NCI-H2227 treated with DMSO at 0.1 percent for 48 hours (cell line): ENCODE data around the gene ACER3.
"Not testable (repeated sequence)": the region's sequence is repeated elsewhere in the genome, so short reads cannot be mapped to it uniquely, and the experiment has no call there.

Source experiments
- DNase-seq: peaks from one replicate; lab custom pipeline; 2025; lab: John Stamatoyannopoulos, UW

Gene ACER3

GRCh38 chr11:76836613-76837291 is 24.0 kb upstream of the ACER3 start:
- no peak for DNase-seq

GRCh38 chr11:76837696-76838677 is 22.7 kb upstream of the ACER3 start:
- DNase-seq, result no peak

GRCh38 chr11:76838678-76839068 is 22.0 kb upstream of the ACER3 start:
- no peak for DNase-seq

- DNase-seq, result no peak
Measured at GRCh38 chr11:76839311-76839710, 21.4 kb upstream of the ACER3 start.

GRCh38 chr11:76841923-76842452 is 18.7 kb upstream of the ACER3 start:
- DNase-seq, result no peak

- no peak for DNase-seq
Measured at GRCh38 chr11:76843907-76844306, 16.8 kb upstream of the ACER3 start.

- no peak for DNase-seq
Measured at GRCh38 chr11:76844511-76844910, 16.2 kb upstream of the ACER3 start.

GRCh38 chr11:76845069-76845468 is 15.6 kb upstream of the ACER3 start:
- DNase-seq, result no peak

GRCh38 chr11:76846441-76846840 is 14.3 kb upstream of the ACER3 start:
- DNase-seq, result no peak

GRCh38 chr11:76849376-76849775 is 11.3 kb upstream of the ACER3 start:
- DNase-seq, result no peak

- no peak for DNase-seq
Measured at GRCh38 chr11:76850130-76850529, 10.6 kb upstream of the ACER3 start.

- DNase-seq, result no peak
Measured at GRCh38 chr11:76850815-76851214, 9.9 kb upstream of the ACER3 start.

GRCh38 chr11:76854709-76855108 is 6.0 kb upstream of the ACER3 start:
- no peak for DNase-seq

- not testable (repeated sequence) for DNase-seq
Measured at GRCh38 chr11:76855670-76856069, 5.0 kb upstream of the ACER3 start.

GRCh38 chr11:76856106-76856505 is 4.6 kb upstream of the ACER3 start:
- DNase-seq, result no peak

- DNase-seq, result no peak
Measured at GRCh38 chr11:76856571-76856970, 4.1 kb upstream of the ACER3 start.

GRCh38 chr11:76857781-76858410 is 2.8 kb upstream of the ACER3 start:
- DNase-seq, result no peak

- DNase-seq, result no peak
Measured at GRCh38 chr11:76859708-76860227, 950 bp upstream of the ACER3 start.

- no peak for DNase-seq
Measured at GRCh38 chr11:76861490-76861953, 804 bp downstream of the ACER3 start.

- not testable (repeated sequence) for DNase-seq
Measured at GRCh38 chr11:76862794-76863193, 2.1 kb downstream of the ACER3 start.

GRCh38 chr11:76863196-76863777 is 2.6 kb downstream of the ACER3 start:
- no peak for DNase-seq
